ENCODE measurements around the gene HABP4.
"Not testable (repeated sequence)": the region's sequence is repeated elsewhere in the genome, so short reads cannot be mapped to it uniquely, and the experiment has no call there.

Gene HABP4

DNA sequence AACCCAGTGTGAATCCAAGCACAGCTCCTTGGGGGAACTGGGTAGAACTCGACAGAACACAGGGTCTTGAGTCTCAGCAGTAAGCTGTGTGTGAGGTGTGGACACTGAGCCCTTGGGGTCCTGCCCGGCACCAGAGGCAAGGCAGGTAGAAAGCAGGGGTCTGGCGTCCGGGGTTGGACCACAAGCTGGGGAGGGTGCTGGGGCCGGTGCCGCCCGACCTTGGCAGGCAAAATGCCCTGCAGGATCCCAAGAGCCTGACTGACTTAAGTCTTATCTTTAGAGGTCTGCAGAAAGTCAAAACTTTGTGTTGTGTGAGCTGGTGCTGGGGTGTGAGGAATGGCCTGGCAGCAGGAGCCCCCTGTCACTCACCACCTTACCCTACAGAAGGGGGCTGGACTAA, 49.3 kb downstream of the HABP4 start:
- no peak for ATAC-seq

DNA sequence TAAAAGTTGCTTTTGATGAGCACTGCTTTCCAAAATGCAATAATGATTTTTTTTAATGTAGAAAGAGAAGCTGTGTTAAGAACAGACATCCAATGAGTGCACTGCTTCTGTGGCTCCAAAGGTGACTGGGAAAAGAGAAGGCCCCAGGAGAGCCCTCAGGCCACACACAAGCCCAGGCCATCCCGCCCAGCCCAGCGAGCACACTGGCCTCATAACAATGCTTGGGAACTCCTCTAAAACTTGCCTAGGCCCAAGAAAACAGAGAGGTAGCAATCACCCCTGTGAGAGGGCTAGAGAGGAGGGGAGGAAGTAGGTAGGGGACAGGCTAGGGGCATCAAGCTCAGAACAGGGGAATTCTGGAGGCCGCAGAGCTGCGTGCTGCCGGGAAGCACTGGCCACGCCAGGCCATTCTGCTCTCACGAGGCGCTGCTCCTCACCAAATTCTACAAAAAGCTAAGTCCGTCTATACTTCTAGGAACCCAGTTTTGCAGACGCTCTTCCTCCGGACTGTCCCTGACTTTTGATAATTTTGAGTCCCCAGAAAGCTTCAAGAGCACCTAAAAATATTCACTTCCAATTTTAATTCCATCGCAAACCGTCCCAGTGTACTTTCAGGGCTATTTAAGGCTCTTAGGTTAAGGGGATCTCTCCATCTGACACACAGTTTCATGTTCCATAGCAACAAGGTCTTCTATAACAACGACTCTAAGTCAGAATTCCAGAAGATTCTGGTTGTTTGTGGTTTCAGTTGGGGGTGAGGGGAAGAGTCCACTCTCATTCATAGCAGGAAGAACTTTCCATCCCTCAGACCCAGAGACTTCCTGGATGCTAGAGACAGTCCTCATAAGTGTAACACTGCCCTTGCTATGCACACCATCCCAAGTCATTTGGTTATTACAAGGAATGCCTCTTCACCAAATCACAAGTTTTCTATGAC, 51.0 kb downstream of the HABP4 start:
- ATAC-seq, result no peak

DNA sequence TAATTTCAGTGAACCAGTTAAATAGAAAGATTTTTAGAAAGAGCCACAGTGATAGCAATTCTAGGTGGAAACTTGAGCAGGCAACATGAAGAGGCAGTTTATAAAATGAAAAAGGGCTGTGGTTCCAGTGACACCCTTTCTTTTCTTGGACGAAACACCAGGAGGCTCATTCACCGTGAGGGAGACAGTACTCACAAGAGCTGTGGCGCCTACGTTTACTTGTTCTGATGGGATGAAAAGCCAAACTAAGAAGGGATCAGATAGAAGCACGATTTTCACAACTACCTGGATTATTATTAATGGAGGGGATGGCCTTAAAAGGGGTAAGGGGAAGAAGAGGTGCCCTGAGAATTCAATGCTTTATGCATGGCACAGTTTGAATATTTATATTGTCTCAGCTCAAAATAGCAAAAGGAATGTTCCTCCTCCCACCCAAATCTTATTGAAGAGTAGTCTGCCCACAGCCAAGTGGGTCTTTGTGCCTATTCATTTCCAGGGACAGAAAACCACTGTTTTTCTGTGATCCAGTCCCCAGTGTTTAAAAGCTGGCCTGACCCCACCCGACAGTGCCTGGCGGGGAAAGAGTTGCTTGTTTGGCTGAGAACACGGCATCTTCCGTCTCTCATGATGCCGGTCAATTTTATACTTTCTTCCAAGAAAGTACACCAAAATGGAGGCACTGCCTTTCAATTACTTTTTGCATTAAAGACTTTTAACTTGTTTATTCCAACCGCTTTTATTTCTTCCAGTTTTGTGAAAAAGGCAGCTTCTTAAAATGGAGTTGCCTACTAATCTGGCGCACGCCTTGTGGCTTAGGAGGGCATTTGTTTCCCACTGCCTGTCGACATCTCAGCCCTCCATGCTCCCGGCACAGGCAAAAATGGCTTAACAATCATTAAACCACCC, 51.9 kb downstream of the HABP4 start:
- ATAC-seq, result no peak

DNA sequence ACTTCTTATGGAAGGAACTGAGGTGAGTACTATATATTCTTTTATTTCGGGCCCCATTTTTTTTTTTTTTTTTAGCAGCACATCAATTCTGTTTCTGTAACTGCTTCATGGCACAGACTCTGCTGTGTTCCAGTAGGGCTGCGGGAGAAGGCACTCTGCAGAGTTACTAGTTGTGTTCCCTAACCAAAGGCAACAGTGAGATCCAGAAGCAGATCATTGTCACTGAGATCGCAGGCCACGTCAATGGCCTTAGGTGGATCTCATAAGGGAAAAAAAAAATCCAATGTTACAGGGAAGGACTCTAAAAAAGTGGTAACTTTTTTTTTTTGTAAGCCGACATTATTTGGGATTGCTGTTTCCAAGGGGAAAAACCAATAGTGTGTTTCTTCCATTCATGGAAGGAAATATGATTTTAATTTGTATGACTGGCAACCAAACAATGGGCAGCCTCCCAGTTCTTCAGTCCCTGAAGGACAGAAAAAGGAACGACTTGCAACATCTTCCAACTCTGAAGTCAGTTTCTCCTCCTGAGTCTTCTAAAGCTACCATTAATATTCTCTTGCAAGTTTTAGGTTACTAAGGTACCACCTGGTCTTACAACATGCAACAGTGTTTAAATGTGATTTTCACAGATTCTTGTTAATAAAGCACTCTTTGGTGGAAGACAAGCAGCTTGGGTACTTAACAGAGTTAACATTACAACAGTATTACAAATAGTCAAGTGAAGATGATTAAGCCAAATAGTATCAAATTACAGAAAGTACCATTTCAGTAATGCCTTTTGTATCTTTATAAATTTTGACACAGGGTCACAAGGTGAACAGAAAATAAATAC, 52.8 kb downstream of the HABP4 start:
- ATAC-seq, result no peak

DNA sequence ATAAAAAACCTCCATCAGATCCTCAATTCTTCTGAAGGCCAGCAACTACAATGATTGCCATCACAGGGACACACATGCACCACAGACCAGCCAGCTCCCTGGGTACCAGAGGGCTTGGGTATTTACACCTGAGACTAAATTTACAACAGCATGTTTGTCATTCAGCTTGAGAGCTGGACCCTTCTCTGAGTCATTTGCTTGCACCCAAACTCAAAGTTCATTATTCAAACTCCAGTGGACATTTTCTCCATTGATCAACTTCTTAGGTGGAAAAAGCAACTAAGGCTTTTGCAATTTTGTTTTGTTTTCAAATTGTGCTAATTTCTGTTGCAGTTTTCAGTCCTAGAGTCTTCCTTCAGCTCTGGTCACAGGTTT, 53.4 kb downstream of the HABP4 start:
- ATAC-seq, result not testable (repeated sequence)

DNA sequence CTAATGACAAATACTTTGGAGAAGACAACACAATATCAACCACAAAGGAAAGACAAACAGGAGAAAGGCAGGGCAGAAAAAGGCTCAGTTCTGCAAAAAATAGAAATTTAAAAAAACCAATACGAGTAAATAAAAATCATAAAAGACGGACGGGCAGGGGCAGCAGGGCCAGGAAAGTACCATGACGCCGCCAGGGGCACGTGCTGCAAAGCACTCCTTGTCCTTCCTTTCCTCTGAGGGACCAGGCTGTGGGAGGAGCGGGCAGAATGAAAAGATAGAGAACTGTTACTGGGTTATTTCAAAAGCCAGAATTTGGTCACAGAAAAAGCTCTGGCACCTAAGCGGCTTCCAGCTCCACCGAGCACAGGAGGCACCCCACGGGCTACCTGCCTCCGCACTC, 53.9 kb downstream of the HABP4 start:
- no peak for ATAC-seq

DNA sequence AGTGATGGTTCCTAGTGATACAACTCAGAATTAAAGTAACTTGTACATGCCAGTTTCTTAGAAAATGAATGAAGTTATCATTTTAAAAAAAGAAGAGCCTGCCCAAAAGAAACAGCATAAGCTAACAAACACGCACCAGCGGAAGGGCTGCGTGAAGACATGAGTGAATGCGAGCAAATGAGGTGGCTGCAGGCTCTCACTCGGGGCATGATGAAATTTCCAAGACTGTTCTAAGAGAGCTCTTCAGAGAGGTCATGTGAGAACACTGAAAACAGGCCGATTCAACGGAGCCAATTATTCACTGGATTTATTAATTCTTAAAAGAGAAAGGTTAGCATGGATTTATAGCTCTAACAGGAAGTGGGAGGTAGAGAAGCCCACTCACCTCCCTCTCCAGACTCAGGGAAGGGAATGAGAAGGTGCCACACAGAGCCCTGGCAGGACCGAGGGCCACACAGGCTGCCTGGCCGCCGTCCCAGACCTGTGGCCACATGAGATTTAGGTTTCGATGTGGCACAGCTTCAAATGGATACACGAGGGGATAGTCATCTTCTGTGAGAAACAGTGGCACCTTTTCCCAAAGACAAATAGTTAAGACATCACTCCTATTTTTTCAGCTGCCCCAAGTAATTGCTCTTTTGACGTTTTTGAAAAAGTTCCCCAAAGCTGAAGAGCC, 55.5 kb downstream of the HABP4 start:
- no peak for ATAC-seq

DNA sequence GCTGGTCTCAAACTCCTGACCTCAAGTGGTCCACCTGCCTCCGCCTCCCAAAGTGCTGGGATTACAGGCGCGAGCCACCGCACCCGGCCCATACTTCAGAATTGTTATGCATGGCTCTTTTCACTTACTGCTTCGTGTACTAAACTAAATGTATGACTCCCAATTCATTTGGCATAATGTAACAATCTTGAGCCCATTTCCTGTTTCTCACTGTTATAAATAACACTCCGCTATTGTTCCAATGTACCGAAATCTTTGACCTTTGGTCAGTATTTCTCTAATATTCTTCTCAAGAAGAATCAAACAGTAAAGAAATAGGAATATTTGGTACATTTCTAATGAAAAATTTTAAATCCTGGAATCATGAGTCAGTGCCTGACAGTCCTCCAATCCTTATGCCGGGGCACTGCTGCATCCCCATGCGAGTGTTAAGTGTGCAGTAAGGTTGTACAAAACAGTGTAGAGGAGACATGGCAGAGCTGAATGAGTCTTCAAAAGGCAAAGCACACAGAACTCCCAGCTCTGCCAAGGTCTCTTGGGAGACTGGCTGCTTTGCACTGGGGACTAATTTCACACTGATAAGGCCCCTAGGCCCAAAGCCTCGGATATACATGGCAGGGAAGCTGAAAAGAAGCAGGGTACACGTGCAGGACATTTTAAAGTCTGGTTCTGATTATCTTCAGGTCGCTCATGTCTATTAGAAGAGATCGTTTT, 58.4 kb downstream of the HABP4 start:
- ATAC-seq, result no peak

DNA sequence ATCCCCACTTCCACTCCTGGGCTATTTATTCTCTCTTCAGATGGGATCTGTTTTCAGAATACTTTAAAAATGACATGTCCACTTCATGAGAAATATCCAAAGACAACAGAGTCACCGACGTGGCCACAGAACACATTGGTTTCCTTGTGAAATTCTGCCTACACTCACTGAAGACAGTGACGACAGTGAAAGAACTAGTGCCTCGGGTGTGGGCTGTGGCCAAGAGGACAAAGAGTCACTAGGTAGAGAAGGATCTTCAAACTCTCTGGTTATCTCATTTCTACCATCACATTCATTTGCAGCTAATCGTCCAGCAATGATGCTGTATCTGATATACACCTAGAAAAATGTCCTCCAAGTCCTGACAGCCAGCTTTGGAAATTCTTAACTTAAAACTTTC, 59.1 kb downstream of the HABP4 start:
- ATAC-seq, result no peak

DNA sequence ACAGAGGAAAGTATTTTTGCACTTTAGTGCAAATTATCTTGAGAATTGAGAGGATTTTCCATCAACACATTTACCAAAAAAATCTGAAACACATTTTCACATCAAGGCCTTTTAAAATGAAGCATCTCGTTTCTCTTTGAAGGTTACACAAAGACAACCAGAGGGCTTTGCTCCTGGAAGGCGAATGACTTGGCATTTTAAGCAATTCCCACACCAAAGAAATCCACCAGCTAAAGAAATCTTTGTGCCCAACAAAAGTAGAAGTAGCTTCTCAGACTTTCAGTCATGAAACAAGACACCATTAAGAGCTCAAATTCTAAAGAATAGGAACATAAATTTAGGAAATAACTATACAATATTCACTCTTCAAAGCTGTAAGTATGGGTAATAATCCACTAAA, 59.9 kb downstream of the HABP4 start:
- ATAC-seq, result no peak

DNA sequence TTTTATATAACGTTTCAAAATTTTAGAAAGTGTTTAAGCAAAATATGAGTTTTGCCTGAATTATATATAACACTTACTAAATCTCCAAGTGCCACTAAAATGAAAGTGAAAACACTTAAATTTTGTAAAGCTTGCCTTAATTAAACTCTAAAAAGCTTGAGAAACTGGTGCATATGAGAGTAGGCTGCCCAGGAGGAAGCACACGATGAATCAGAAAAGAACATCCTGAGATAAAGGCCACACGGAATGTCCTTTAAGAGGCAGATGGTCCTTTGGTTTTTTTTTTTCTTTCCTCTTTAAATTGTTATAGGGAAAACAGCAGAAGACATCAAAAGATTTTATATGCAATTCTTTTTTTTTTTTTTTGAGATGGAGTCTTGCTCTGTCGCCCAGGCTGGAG, 60.3 kb downstream of the HABP4 start:
- ATAC-seq, result no peak

DNA sequence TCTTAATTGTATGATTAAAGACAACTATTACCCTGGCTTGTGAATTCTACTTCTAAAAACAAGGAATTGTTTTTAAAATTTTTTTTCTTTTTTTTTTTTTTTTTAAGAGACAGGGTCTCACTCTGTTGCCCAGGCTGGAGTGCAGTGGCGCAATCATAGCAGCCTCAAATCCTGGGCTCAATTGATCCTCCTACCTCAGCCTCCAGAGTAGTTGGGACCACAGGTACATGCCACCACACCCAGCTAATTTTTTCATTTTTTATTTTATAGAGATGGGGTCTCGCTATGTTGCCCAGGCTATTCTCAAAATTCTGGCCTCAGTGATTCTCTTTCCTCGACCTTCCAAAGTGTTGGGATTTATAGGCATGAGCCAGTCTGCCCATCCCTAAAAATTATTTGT, 62.3 kb downstream of the HABP4 start:
- no peak for ATAC-seq

DNA sequence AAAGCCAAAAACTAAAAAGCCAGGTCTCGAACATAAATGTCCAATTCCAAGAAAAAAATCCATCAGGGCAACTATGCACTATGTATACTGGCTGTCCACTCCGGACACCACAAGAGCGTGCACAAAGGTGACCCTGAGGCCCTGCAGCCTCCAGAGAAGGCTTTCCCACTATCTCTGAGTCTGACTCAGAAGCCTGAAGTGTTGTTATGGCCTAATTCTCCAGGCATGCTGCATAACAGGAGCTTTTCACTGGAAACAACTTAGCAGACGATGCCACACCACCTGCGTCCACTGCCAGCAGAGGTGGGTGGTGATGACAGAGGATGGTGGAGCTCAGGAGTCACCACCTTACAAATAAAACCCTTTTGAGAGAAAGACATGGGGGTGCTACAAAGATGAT, 63.7 kb downstream of the HABP4 start:
- no peak for ATAC-seq

DNA sequence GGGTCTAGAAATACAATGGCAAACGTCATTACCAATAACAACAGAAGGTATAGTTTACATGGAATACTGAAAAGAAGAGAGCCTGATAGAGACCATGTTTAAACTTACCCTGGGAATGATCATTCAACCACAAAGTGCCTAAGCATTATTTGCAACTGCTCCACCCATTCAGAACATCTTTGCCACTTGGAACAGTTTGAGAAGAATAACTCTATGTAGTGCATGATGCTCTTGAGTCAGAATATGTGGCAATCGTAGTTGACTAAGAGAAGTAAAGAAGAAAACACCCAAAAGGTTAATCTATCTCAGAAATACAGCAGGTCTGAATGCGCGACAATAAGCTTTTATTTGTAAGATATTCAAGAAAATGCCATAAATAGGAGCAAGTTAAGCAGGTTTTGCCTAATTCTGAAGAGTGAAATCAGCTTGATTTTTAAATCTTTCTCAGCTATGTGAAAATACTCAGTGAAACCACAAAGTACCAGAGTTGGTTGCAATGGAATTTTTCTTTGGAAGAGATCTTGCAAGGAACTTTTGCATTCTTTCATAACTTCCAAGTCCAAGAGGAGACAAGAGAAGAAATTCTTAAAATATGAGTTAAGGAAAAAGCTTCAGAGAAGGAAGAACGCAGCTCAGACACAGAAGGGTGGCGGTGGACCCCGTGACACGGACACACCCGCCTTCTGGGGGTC, 64.3 kb downstream of the HABP4 start:
- no peak for ATAC-seq

DNA sequence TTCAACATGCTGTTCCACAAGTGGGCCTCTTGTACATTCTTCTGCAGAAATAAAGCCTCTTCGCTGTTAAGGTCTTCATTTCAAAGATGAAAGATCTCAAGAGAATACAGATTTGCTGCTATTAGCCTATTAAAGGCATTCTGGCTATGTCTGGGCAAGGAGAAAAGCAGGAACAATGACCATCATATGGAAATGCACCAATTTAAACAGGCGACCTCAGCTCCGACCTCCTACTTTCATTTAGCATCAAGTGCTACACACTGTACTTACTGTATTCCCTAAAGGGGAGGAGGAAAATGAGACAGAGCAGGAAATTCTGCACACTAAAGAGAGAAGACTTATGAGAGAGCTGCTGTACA, 64.8 kb downstream of the HABP4 start:
- no peak for ATAC-seq

DNA sequence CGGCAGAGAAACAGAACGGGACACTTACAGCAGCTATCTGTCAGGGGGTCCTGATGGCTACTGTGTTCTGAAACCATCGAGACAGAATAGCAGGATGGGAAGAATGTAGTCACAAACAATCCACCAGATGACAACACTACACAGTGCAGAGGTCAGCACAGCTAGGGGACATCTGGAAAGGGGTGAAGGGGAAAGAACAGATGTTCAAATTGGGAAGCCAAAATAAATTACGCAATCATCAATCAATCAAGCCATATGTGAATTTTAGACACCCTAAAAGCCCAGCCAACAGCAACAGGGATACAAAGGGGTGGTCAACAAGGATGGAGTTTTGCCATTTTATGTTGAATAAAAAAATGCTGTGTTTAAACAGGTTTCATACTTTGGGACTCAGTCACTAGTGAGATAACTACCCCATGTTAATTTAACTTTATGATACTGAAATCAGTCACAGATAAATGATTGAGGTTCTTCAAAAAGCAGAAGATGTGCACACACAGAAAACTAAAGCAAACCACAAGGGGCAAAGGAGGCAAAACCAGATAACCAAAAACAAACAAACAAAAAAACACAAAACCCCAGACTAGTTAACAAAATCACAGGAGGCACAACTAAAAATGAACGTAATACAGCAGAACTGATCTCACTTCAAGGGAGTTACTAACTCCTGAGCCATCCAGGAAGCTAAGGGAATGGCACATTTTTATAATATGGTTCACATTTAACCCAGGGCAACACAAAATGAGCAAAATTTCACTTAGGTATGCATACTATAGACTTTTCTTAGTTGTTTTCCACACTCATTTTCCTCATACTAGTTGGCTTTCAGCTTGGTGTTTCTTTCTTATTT, 65.9 kb downstream of the HABP4 start:
- ATAC-seq, result no peak

DNA sequence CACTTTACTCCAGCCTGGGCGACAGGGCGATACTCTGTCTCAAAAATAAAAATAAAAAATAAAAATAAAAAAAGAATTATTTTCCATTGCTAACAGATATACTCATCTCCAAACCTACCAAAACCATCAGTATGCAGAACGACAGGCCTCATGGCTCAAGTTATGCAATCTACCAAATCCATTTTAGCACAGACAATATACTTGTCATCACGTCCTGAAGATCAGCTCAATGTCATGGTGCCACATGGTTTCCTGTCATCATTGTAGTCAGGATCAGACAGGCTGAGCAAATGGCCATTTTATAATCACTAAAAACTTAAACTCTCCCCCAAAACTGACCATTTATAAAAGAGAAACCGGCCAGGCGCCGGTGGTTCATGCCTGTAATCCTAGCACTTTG, 69.1 kb downstream of the HABP4 start:
- ATAC-seq, result no peak

DNA sequence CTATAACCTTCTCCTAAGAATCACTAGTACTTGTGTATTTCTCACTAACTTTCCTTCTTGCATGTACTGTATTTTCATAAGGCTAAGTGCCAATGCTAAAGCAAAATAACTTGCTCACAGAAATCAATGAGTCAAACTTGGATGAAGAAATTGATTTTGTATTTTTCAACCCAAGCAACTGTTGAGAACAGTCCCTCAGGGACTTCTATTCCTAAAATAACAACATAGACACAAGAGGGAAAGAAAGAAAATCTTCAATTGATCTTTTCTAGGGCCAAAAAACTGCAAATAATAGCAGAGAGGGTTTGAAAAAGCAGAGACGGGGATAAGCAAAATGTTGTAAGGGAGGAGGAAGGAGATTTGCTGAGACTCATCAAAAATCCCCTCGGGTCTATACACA, 69.8 kb downstream of the HABP4 start:
- no peak for ATAC-seq

DNA sequence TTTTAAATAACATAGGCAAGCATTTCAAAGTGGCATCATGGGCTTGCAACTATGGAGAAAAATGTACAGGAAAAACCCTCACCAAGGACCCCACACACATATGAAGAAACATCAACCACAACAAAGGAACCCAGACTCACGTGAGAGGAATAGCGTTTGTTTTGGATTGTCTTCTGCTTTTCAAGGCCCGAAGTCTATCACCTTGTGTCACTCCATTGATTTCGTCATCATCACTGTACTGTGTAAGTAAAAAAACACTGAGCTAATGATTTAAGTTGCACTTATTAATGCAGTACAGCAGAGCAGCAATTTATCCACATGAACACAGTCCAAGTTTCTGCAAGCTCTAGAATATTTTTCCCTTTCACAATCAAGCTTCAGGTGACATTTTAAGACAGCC, 72.4 kb downstream of the HABP4 start:
- ATAC-seq, result no peak

DNA sequence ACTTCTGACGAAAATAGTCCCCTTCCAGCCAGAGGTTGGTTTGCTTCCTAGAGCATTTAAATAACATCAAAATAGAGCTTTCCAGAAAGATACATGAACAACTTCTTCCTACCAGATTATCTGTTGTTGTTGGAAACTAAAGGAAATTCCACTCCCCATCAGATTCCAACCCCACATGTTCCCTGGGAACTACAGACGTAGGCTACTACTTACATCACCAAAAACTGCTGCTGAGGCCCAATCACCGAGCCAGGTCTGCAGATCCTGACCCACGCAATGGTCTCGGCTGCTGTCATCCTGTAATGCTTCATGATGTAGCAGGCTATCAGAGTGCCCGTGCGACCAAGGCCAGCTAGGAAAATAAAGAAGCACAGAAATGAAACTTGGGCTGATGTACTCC, 73.4 kb downstream of the HABP4 start:
- ATAC-seq, result no peak
